Fibroblast of skin of back (primary cell): Measurements from ENCODE around the gene ULK4.
"Not testable (repeated sequence)": the region's sequence is repeated elsewhere in the genome, so short reads cannot be mapped to it uniquely, and the experiment has no call there.

Experiments used
- DNase-seq: peaks from one replicate; pipeline ENCODE4 v3.0.0-alpha.2; 2013

Gene ULK4

GRCh38 chr3:41749988-41750387 is 211.9 kb downstream of the ULK4 start:
- no peak for DNase-seq

- no peak for DNase-seq
Measured at GRCh38 chr3:41746215-41746614, 215.7 kb downstream of the ULK4 start.

GRCh38 chr3:41742121-41742520 is 219.8 kb downstream of the ULK4 start:
- no peak for DNase-seq

GRCh38 chr3:41740374-41740886 is 221.5 kb downstream of the ULK4 start:
- DNase-seq, result no peak

- DNase-seq, result peak; percentile 14
Measured at GRCh38 chr3:41726891-41727290, 235.0 kb downstream of the ULK4 start.

- DNase-seq, result no peak
Measured at GRCh38 chr3:41717641-41718040, 244.3 kb downstream of the ULK4 start.

- DNase-seq, result peak; percentile 35
Measured at GRCh38 chr3:41716471-41716870, 245.4 kb downstream of the ULK4 start.

- no peak for DNase-seq
Measured at GRCh38 chr3:41715376-41715775, 246.5 kb downstream of the ULK4 start.

- peak; percentile 77 for DNase-seq
Measured at GRCh38 chr3:41711651-41712050, 250.3 kb downstream of the ULK4 start.

- DNase-seq, result peak; percentile 83
Measured at GRCh38 chr3:41710646-41711388, 251.1 kb downstream of the ULK4 start.

- DNase-seq, result not testable (repeated sequence)
Measured at GRCh38 chr3:41709213-41709612, 252.7 kb downstream of the ULK4 start.

GRCh38 chr3:41708176-41708575 is 253.7 kb downstream of the ULK4 start:
- no peak for DNase-seq

- no peak for DNase-seq
Measured at GRCh38 chr3:41705893-41706292, 256.0 kb downstream of the ULK4 start.

GRCh38 chr3:41701191-41701698 is 260.7 kb downstream of the ULK4 start:
- DNase-seq, result peak; percentile 49

- no peak for DNase-seq
Measured at GRCh38 chr3:41700155-41700554, 261.7 kb downstream of the ULK4 start.

- peak; percentile 38 for DNase-seq
Measured at GRCh38 chr3:41698898-41699297, 263.0 kb downstream of the ULK4 start.

- DNase-seq, result no peak
Measured at GRCh38 chr3:41697702-41698101, 264.2 kb downstream of the ULK4 start.

- DNase-seq, result not testable (repeated sequence)
Measured at GRCh38 chr3:41695806-41696205, 266.1 kb downstream of the ULK4 start.

GRCh38 chr3:41693799-41694198 is 268.1 kb downstream of the ULK4 start:
- no peak for DNase-seq

GRCh38 chr3:41690766-41691563 is 270.9 kb downstream of the ULK4 start:
- no peak for DNase-seq

- DNase-seq, result no peak
Measured at GRCh38 chr3:41688595-41689380, 273.1 kb downstream of the ULK4 start.
